Ishikawa (cell line): ENCODE measurements around the gene PPP1R12A.

Experiments used
- CEBPB ChIP-seq: IDR thresholded peaks from 2 replicates; pipeline ENCODE4 v1.6.1; 2012
- CREB1 ChIP-seq: IDR thresholded peaks from 2 replicates; pipeline ENCODE4 v1.6.1; 2012; ENCODE audit warnings: low read depth
- EGR1 ChIP-seq: IDR thresholded peaks from 2 replicates; pipeline ENCODE4 v1.6.1; 2012
- EP300 ChIP-seq: IDR thresholded peaks from 2 replicates; pipeline ENCODE4 v1.6.1; 2012; ENCODE audit warnings: borderline replicate concordance
- FOXM1 ChIP-seq: IDR thresholded peaks from 2 replicates; pipeline ENCODE4 v1.6.1; 2012; ENCODE audit warnings: low read depth, borderline replicate concordance
- NFIC ChIP-seq: IDR thresholded peaks from 2 replicates; pipeline ENCODE4 v1.6.1; 2012
- RAD21 ChIP-seq: IDR thresholded peaks from 2 replicates; pipeline ENCODE4 v1.6.1; 2012; ENCODE audit warnings: low read depth
- TAF1 ChIP-seq: IDR thresholded peaks from 2 replicates; pipeline ENCODE4 v1.6.1; 2012; ENCODE audit warnings: low read depth, mild to moderate bottlenecking
- TCF12 ChIP-seq: IDR thresholded peaks from 2 replicates; pipeline ENCODE4 v1.6.1; 2012; ENCODE audit warnings: low read depth
- TEAD4 ChIP-seq: IDR thresholded peaks from 2 replicates; pipeline ENCODE4 v1.6.1; 2012
- YY1 ChIP-seq: IDR thresholded peaks from 2 replicates; pipeline ENCODE4 v1.6.1; 2012; ENCODE audit warnings: low read depth
- ZBTB7A ChIP-seq: IDR thresholded peaks from 2 replicates; pipeline ENCODE4 v1.6.1; 2012; ENCODE audit warnings: low read depth
- TF ChIP-seq, protein P1 (sequence below): IDR thresholded peaks from 2 replicates; pipeline ENCODE4 v1.6.1; 2012
- TF ChIP-seq, protein P2 (sequence below): IDR thresholded peaks from 2 replicates; pipeline ENCODE4 v1.6.1; 2012
- TF ChIP-seq, protein P3 (sequence below): IDR thresholded peaks from 2 replicates; pipeline ENCODE4 v1.6.1; 2012; ENCODE audit warnings: low read depth, mild to moderate bottlenecking

The PPP1R12A gene

DNA sequence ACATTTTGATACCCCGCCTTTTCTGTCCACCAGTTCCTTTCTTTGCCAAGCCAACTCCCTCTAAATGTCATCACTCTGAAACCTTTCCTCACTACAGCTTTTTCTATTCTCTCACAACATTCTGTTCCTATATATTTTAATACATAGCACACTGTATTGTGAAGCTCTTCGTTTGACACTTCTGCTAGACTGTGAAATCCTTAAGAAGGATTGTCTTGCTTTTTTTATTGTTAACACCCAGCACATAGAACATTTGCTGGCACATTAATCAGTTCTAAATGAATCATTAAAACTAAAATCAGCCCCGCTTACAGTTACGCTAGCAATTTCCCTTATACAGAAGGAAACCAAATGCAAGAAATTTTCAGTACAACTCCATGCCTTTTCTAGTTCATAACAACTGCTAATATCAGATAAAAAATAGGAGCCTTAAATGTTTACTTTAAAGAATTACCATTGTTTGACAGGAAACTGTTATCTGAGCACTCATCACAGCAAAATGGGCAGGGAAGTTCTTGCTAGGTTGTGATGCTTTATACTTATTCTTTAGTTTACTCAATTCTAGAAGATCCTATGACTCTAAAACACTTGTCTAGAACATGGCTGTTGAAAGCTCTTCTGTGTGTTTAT is 93.5 kb downstream of the PPP1R12A start:
- TF ChIP-seq, protein P1, sequence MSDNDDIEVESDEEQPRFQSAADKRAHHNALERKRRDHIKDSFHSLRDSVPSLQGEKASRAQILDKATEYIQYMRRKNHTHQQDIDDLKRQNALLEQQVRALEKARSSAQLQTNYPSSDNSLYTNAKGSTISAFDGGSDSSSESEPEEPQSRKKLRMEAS, result no peak
- TF ChIP-seq NFIC, result no peak
- no peak for TF ChIP-seq ZBTB7A

DNA sequence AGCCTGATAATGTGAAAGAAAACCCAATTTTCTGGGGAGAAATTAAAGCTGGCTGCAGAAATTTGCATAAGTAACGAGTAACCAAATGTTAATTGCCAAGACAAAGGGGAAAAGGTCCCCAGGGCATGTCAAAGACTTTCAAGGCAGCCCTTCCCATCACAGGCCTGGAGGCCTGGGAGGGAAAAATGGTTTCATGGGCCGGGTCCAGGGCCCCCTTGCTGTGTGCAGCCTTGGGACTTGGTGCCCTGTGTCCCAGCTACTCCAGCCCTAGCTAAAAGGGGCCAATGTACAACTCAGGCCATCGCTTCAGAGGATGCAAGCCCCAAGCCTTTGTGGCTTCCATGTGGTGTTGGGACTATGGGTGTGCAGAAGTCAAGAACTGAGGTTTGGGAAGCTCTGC is 96.5 kb downstream of the PPP1R12A start:
- TF ChIP-seq EGR1 (no peak), EP300 (no peak), ZBTB7A (no peak), TEAD4 (no peak), CEBPB (no peak), FOXM1 (no peak), NFIC (no peak), TCF12 (no peak), CREB1 (no peak), RAD21 (no peak), TAF1 (no peak), YY1 (no peak)
- TF ChIP-seq, protein P1, result no peak
- TF ChIP-seq, protein P2, sequence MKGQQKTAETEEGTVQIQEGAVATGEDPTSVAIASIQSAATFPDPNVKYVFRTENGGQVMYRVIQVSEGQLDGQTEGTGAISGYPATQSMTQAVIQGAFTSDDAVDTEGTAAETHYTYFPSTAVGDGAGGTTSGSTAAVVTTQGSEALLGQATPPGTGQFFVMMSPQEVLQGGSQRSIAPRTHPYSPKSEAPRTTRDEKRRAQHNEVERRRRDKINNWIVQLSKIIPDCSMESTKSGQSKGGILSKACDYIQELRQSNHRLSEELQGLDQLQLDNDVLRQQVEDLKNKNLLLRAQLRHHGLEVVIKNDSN, result no peak
- TF ChIP-seq, protein P3, sequence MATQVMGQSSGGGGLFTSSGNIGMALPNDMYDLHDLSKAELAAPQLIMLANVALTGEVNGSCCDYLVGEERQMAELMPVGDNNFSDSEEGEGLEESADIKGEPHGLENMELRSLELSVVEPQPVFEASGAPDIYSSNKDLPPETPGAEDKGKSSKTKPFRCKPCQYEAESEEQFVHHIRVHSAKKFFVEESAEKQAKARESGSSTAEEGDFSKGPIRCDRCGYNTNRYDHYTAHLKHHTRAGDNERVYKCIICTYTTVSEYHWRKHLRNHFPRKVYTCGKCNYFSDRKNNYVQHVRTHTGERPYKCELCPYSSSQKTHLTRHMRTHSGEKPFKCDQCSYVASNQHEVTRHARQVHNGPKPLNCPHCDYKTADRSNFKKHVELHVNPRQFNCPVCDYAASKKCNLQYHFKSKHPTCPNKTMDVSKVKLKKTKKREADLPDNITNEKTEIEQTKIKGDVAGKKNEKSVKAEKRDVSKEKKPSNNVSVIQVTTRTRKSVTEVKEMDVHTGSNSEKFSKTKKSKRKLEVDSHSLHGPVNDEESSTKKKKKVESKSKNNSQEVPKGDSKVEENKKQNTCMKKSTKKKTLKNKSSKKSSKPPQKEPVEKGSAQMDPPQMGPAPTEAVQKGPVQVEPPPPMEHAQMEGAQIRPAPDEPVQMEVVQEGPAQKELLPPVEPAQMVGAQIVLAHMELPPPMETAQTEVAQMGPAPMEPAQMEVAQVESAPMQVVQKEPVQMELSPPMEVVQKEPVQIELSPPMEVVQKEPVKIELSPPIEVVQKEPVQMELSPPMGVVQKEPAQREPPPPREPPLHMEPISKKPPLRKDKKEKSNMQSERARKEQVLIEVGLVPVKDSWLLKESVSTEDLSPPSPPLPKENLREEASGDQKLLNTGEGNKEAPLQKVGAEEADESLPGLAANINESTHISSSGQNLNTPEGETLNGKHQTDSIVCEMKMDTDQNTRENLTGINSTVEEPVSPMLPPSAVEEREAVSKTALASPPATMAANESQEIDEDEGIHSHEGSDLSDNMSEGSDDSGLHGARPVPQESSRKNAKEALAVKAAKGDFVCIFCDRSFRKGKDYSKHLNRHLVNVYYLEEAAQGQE, result no peak

DNA sequence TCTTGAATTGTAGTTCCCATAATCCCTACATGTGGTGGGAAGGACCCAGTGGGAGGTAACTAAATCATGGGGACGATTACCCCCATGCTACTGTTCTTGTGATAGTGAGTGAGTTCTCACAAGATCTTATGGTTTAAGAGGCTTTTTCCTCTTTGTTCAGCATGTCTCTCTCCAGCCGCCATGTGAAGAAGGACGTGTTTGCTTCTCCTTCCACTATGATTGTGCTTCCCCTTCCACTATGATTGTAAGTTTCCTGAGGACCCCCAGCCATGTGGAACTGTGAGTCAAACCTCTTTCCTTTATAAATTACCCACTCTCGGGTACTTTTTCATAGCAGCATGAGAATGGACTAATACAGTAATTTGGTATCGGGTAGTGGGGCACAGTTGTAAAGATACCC is 97.3 kb downstream of the PPP1R12A start:
- TF ChIP-seq EP300 (no peak), FOXM1 (no peak), ZBTB7A (no peak), RAD21 (no peak), EGR1 (no peak), CREB1 (no peak), TAF1 (no peak), TEAD4 (no peak), NFIC (no peak), YY1 (no peak), CEBPB (no peak), TCF12 (no peak)
- TF ChIP-seq, protein P1, result no peak
- TF ChIP-seq, protein P2, result no peak
- TF ChIP-seq, protein P3, result no peak

DNA sequence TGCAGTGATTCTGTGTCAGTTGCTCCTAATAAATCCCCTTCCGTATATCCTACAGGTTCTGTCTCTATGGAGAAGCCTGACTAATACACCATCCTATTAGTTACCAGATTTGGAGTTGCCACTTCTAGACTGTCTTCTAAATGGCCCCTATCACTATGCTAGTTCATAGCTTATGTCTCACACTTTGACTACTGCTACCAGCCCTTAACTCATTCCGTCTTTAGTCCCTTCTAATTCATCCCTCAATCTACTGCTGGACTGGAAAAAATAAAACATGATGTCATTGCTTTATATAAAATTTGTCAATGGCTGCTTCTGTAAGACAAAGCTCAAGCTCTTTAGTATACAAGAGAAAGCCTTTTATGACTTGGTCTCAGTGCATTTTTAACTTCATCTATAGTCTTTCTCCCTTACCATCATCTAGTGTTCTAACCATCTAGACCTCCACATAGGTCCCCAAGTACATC is 99.5 kb downstream of the PPP1R12A start:
- TF ChIP-seq, protein P2, result no peak
- TF ChIP-seq NFIC, result no peak
- TF ChIP-seq, protein P1, result no peak
- no peak for TF ChIP-seq EGR1
- no peak for TF ChIP-seq TAF1
- no peak for TF ChIP-seq EP300
- no peak for TF ChIP-seq RAD21
- no peak for TF ChIP-seq TEAD4

DNA sequence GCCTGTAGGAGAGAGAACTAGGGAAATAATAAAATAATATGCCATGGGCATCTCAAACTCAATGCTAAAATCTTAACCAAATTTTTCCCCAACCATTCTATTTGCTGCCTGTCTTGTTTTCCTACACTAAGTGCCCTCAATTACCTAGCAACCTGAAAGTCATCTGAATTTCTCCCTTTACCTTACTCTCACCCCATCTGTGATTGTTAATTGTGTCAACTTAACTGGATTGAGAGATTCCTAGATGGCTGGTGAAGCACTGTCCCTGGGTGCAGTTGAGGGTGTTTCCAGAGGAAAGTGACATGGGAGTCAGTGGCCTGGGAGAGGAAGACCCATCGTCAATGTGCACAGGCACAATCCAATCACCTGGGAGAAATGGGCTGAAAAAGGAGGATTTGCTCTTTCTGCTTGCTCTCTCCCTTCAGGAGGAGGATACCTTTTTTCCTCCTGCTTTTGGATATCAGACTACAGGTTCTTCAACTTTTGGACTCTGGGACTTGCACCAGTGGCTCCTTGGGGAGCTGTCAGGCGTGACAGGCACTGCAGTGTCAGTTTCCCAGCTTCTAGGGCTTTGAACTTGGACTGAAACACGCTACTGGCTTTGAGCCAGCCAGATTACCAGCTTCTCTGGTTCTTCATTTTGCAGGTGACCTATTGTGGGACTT is 100.1 kb downstream of the PPP1R12A start:
- TF ChIP-seq EP300 (no peak), EGR1 (no peak), RAD21 (no peak), NFIC (peak; percentile 59), CEBPB (no peak)
